Stomach (tissue), 9 donors: ENCODE results near the gene KMT5C. TPM values are rescaled to one million over a fixed set of nuclear protein-coding genes. Genes with fewer than 3 reads are reported as not detected.

Experiments
- DNase-seq, 2 donors: peaks; one replicate each; pipeline versions ENCODE4 v3.0.0 to v3.0.0-alpha.2; 2013 to 2019
- H3K27ac ChIP-seq, 5 donors: fragments of 200-600 bp in 4 of 5; sonication (generic) in 4 of 5; one replicate each; pipeline ENCODE4 v1.5.1; 2013 to 2019; ENCODE audit warnings: mild to moderate bottlenecking in 1 of 5, moderate library complexity in 1 of 5
- H3K27me3 ChIP-seq, 3 donors: fragments of 200-600 bp; sonication (generic); one replicate each; pipeline ENCODE4 v1.5.1; 2017 to 2019; ENCODE audit warnings: mixed run types in 1 of 3
- H3K36me3 ChIP-seq, 4 donors: fragments of 200-600 bp; sonication (generic); 1 replicate in 3 of 4; 2 replicates in 1 of 4; pipeline ENCODE4 v1.5.1; 2016 to 2019
- H3K4me1 ChIP-seq, 4 donors: fragments of 200-600 bp; sonication (generic); one replicate each; pipeline ENCODE4 v1.5.1; 2016 to 2019
- H3K4me3 ChIP-seq, 4 donors: fragments of 200-600 bp; sonication (generic) in 3 of 4; one replicate each; pipeline ENCODE4 v1.5.1; 2016 to 2019; ENCODE audit warnings: mild to moderate bottlenecking in 1 of 4
- H3K9me3 ChIP-seq, 4 donors: fragments of 200-600 bp; sonication (generic); one replicate each; pipeline ENCODE4 v1.5.1; 2016 to 2019
- CTCF ChIP-seq, 7 experiments: fragments of 450-650 bp in 4 of 7; fragments of 200-600 bp in 3 of 7; sonication (generic) in 3 of 7; IDR thresholded peaks; one replicate each; pipeline ENCODE4 v1.5.1; 2016 to 2019; ENCODE audit warnings: antibody characterized with exemption in 7 of 7, control low read depth in 2 of 7, mild to moderate bottlenecking in 1 of 7
- EP300 ChIP-seq: sonication (generic); formaldehyde crosslinking; IDR thresholded peaks from one replicate; pipeline ENCODE4 v1.6.1; 2017; ENCODE audit warnings: antibody characterized with exemption
- POLR2A ChIP-seq, 4 donors: fragments of 450-650 bp; IDR thresholded peaks; one replicate each; pipeline ENCODE4 v1.6.1; 2016; ENCODE audit warnings: antibody characterized with exemption in 4 of 4, control low read depth in 2 of 4, mild to moderate bottlenecking in 1 of 4, moderate library complexity in 1 of 4
- POLR2AphosphoS5 ChIP-seq, 3 donors: sonication (generic); formaldehyde crosslinking; IDR thresholded peaks; one replicate each; pipeline ENCODE4 v1.6.1; 2016; ENCODE audit warnings: antibody characterized with exemption in 3 of 3
- WGBS, 5 donors: extraction: QIAGEN DNeasy Blood & Tissue Kit in 3 of 5; methylation state at CpG; one replicate each; pipeline versions ENCODE4 v1.1.5 to v1.1.7; 2013 to 2018; 5-methylcytosine and 5-hydroxymethylcytosine counted together
- intact Hi-C: fragments of 100-400 bp; cut with DNase I; formaldehyde crosslinking; loops from one replicate; pipeline ENCODE4 v1.15.1; 2023; ENCODE audit warnings: low total_unique reads
- polyA plus RNA-seq, 3 donors: library from polyadenylated mRNA; stranded (reverse); fragments of 200-250 nt; gene quantifications; one replicate each; pipeline ENCODE4 v1.2.3, GENCODE V29; 2013
- total RNA-seq, 5 donors: library from RNA; depleted of rRNA; stranded (reverse); fragments of >200 nt; gene quantifications; one replicate each; pipeline versions ENCODE4 v1.1.0 to v1.2.3, GENCODE V29; 2014 to 2016
- donor health status: healthy with polysubstance abuse.
- donor health status: Bipolar disorder and iron deficiency.
- donor health status: healthy.

The KMT5C gene
- total and polyA plus RNA-seq, 8 donors = 2.7 to 122 (median 12.2) TPM

GRCh38 chr19:55370305-55370988, 30.8 kb downstream of the KMT5C start, which contains the start of gene IL11:
Gene IL11 (minus strand): TSS chr19:55370463. CDS start chr19:55370310, 153 bp downstream.
- Histone ChIP-seq H3K4me1 (peaks cover 20 to 33% (median 26%) of the 10 kb centered on the region in 4 donors), H3K27ac (peak within 1 kb of the TSS in 3 of 5 donors; percentile 43 to 64 (median 55)), H3K9me3 (no peaks in the 10 kb centered on the region), H3K4me3 (peak within 1 kb of the TSS; percentile 23 to 42 (median 37)), H3K27me3 (peaks cover 26 to 98% (median 80%) of the 10 kb centered on the region in 3 donors), H3K36me3 (no peaks in the 10 kb centered on the region)
- 3 to 8% (median 7%) methylated on average over 27 to 32 of the region's 32 CpGs for WGBS, 5 donors
- TF ChIP-seq POLR2A (IDR thresholded peaks at IDR 0.05) (no peak), EP300 (no peak), CTCF (IDR thresholded peaks at IDR 0.05) (no peak), POLR2AphosphoS5 (IDR thresholded peaks at IDR 0.05) (no peak)
- intact Hi-C loops = no loop called here
- DNase-seq = no peak

- TF ChIP-seq POLR2AphosphoS5 (IDR thresholded peaks at IDR 0.05) (no peak), CTCF (IDR thresholded peaks at IDR 0.05) (no peak)
- intact Hi-C loops = no loop called here
- Histone ChIP-seq H3K4me1 (peaks cover 22 to 47% (median 28%) of the 10 kb centered on the region in 4 donors), H3K27me3 (peaks cover 26 to 100% (median 96%) of the 10 kb centered on the region in 3 donors), H3K36me3 (no peaks in the 10 kb centered on the region), H3K9me3 (no peaks in the 10 kb centered on the region), H3K27ac (no peak overlapping the region), H3K4me3 (no peak overlapping the region)
- no peak for DNase-seq
- WGBS, 5 donors = 30 to 46% (median 31%) methylated on average over 17 to 24 of the region's 24 CpGs
Observed at GRCh38 chr19:55372316-55373081, 32.8 kb downstream of the KMT5C start.

- H3K9me3 ChIP-seq = no peaks in the 10 kb centered on the region
- 27 to 61% (median 34%) methylated on average over 7 to 9 of the region's 9 CpGs for WGBS, 5 donors
- peak overlapping the region in 1 of 5 donors; percentile 26 for H3K27ac ChIP-seq
- DNase-seq = no peak
- no peaks in the 10 kb centered on the region for H3K36me3 ChIP-seq
- TF ChIP-seq EP300 (no peak), CTCF (IDR thresholded peaks at IDR 0.05) (no peak), POLR2A (IDR thresholded peaks at IDR 0.05) (no peak), POLR2AphosphoS5 (IDR thresholded peaks at IDR 0.05) (no peak)
- peaks cover 22 to 53% (median 31%) of the 10 kb centered on the region in 4 donors for H3K4me1 ChIP-seq
- no peak overlapping the region for H3K4me3 ChIP-seq
- H3K27me3 ChIP-seq = peaks cover 19 to 100% (median 93%) of the 10 kb centered on the region in 3 donors
- intact Hi-C loops = no loop called here
Observed at GRCh38 chr19:55373306-55373992, 33.8 kb downstream of the KMT5C start.
